ENCODE measurements around the gene ZNF304.

The ZNF304 gene

DNA sequence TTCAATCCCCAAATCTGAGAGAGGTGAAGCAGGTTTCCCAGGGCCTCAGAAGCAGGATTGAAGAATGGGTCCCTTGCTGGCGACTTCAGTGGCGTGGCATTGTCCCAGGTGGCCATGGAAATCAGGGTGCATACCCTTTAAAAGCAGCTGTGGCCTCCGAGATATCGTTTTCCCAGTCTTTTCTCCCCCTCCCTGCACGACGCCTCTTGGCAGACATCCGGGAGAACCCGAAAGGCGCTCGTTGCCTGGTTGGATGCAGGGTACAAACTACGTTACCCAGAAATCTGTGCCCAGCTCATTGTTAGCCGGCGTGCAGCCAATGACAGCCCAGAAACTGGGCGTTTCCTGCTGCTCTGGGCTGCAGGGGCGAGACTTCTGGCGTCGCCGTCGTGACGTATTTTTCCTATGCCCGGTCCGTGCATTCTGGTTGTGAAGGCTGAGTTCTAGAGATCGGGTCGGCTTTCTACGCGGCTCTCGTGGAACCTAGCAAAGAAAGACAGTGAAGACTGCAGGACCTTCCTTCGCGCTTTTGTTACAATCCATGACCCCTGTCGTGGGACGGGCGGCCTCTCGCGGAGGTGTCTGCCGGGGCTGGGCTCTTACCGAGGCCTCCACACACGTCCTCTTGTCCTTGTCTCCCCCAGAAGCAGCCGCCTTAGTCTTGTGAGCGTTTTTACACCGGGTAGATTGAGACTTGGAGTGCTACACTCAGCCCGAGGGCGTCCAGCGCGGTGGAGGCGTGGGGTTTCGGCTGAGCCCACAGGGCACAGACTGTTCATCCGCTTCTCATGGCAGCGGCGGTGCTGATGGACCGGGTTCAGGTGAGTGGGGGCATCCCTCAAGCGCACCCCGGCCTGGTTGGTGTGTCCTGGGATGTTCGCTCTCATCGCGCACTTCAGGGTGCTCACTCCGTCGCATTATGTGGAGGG lies at the start of gene ZNF304:
ZNF304 (plus strand) TSS at position 395 of the 929 bp plus-strand sequence; CDS start at position 789, 394 bp downstream.
- peak; percentile 74 for DNase-seq

GRCh38 chr19:57302020-57302465 lies 49.0 kb upstream of the ZNF304 start:
- DNase-seq, result no peak

- DNase-seq, result no peak
These were observed 48.2 kb upstream of the ZNF304 start for GRCh38 chr19:57302727-57303401.

DNA sequence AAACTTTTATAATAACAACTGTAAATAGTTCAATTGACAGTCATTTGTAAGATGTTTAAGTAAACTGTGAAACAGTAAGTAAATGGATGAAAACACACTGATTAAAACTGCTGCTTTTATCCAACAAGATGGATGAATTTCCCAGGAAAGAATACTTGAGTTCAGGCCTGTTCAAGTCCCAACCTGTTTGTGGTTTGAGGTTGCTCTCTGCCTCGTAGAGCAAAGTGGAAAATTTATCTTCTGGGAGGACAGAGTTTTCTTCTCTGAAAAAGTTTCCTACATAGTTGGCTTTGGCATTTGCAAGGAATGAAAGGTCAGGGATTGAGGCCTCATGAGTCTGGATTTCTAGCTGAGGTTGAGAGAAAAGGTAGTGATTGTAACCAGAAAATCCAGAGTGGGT lies 46.0 kb upstream of the ZNF304 start:
- no peak for DNase-seq

GRCh38 chr19:57308514-57308913 lies 42.6 kb upstream of the ZNF304 start:
- DNase-seq, result no peak

- no peak for DNase-seq
These were observed 40.3 kb upstream of the ZNF304 start for GRCh38 chr19:57310792-57311191.

DNA sequence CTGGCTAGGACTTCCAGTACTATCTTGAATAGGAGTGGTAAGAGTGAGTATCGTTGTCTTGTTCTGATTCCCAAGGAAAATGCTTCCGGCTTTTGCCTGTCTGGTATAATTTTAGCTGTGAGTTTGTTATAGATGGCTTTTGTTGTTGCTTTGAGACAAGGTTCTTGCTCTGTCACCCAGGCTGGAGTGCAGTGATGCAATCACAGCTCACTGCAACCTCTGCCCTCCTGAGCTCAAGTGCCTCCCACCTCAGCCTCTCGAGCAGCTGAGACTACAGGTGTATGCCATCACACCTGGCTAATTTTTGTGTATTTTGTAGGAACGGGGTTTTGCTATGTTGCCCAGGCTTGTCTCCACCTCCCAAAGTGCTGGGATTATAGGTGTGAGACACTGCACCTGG lies 36.9 kb upstream of the ZNF304 start:
- DNase-seq, result no peak

DNA sequence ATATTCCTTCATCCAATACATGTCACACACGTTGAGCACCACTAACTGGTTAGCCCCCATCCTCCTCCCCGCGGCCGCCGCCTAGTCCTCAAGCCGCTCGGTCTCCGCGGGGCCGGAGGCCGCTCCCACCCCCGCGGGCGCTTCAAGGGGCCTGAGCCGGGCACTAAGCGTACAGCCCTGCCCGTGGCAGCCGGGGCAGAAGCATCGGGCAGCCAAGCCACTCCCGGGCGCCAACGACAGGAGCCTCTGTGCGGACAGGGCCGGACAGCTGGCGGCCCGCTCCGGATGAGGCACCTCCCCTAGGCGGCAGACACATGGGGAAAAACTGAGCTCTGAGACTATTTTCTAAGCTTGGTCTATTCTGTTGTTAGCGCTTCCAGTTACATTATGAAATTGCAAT lies 33.6 kb upstream of the ZNF304 start:
- DNase-seq, result no peak

- no peak for DNase-seq
These were observed 31.2 kb upstream of the ZNF304 start for GRCh38 chr19:57319869-57320179.

DNA sequence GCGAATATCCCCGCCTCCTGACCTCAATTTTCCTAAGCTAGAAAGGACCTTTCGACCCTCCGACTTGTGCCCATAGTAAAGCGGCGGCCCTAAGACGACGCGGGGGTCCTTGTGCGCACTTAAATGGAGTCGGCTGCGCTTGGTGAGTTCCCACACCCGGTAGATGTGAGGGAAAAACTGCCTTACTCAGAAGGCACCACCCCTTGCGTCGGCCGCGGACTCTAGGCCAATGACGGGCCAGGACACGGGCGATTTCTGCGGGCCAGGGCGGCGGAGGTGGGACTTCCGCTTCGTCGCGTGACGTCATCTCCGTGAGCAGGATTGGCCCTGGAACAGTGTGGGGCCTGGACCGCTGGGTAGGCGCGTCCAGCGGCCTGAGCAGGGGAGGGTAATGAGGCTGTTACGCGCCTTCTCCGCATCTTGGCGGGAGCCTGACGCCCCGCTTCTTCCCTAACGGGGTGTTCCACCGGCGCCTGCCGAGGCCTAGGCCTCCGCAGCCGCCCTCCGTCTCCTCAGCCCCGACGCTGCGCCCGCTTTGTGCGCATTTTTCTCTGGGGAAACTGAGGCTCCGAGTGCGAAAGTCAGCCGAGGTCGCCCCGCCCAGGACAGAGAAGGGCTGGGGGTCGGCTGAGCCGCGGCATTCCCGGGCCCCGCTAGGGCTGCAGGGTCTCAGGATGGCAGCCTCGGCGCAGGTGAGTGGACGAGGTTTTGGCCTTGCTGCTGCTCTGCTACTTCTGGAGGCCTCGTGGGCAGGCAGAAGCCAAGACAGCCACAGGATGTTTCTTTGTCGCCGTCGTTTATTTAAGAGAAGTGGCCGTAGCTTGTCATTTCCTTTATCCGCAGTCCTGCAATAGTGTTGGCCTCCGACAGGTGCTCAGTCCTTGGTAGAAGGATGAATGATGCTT lies 30.6 kb upstream of the ZNF304 start, which contains the start of gene ZNF543:
ZNF543 (plus strand) TSS at position 293 of the 905 bp plus-strand sequence; CDS start at position 675, 382 bp downstream.
- peak; percentile 91 for DNase-seq

- no peak for DNase-seq
These were observed 30.0 kb upstream of the ZNF304 start for GRCh38 chr19:57321116-57321515.

DNA sequence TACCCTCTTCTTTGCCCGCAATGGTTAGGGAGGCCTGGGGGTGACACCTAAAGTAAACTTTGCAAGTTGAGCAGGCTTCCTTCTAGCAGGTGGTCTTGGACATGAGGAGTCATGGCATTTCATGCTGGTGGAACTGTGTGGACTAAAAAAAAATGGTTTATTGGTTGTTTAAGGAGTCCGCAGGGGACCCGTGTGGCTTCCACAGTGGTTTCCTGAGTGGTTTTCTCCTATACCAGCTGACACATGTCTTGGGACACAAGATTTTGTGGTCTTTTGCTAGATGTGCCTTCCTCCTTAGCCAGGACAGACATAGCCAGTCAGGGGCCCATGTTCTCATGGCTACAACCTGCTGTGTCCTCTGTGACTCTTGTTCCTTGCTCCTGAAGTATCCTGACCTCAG lies 29.3 kb upstream of the ZNF304 start:
- no peak for DNase-seq

DNA sequence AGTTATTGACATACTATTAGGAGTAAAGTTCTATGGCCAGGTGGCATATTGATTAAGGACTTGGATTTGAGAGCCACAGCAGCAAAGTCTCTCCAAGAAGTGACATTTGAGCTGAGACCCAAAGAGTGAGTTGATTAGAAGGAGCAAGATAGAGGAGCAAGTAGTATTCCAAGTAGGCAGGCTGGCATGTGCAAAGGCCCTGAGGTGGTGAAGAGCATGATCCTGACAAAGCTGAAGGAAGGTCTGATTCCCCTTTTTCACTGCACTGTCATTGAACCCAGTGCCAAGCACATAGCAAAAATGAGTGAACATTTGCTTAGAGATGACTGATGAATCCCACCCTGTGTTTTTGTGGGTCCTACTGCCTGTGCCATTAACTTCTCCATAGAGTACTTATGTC lies 26.1 kb upstream of the ZNF304 start:
- DNase-seq, result no peak

GRCh38 chr19:57327993-57328392 lies 23.1 kb upstream of the ZNF304 start:
- DNase-seq, result no peak

- no peak for DNase-seq
These were observed 16.9 kb upstream of the ZNF304 start for GRCh38 chr19:57334191-57334590.

GRCh38 chr19:57338877-57339276 lies 12.2 kb upstream of the ZNF304 start:
- no peak for DNase-seq

- DNase-seq, result no peak
These were observed 8.5 kb upstream of the ZNF304 start for GRCh38 chr19:57342582-57342981.

- DNase-seq, result no peak
These were observed 2.9 kb upstream of the ZNF304 start for GRCh38 chr19:57348136-57348535.

- DNase-seq, result no peak
These were observed 796 bp downstream of the ZNF304 start for GRCh38 chr19:57351867-57352266.

DNA sequence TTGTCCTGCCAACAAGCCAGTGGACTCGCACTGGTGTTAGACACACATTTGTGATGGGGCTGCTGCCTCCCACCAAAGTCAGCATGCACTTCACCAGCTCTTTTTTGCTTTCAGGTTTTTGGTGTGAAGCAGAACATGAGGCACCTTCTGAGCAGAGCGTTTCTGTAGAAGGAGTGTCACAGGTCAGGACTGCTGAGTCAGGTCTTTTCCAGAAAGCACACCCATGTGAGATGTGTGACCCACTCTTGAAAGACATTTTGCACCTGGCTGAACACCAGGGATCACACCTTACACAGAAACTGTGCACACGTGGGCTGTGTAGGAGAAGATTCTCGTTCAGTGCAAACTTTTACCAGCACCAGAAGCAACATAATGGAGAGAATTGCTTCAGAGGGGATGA lies 4.8 kb downstream of the ZNF304 start:
- no peak for DNase-seq

DNA sequence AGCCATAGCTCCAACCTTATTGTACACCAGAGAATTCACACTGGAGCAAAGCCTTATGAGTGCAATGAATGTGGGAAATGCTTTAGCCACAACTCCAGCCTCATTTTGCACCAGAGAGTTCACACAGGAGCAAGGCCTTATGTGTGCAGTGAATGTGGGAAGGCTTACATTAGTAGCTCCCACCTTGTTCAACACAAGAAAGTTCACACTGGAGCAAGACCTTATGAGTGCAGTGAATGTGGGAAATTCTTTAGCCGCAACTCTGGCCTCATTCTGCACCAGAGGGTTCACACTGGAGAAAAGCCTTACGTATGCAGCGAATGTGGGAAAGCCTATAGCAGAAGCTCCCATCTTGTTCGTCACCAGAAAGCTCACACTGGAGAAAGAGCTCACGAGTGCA lies 6.3 kb downstream of the ZNF304 start:
- no peak for DNase-seq

- DNase-seq, result no peak
These were observed 8.2 kb downstream of the ZNF304 start for GRCh38 chr19:57359300-57359699.

- no peak for DNase-seq
These were observed 11.3 kb downstream of the ZNF304 start for GRCh38 chr19:57362419-57362818.

Measured in stimulated activated CD4-positive, alpha-beta T cell treated with anti-CD3 and anti-CD28 coated beads, Interleukin-12 subunit alpha, Interleukin-12 subunit beta, amount 100 ng/mL, for 4 hours (primary cell).